Activated CD4-positive, alpha-beta T cell treated with anti-CD3 and anti-CD28 coated beads for 1 hour (primary cell): ENCODE results near the gene FCRL1.

ENCODE experiments used
- DNase-seq: peaks from one replicate; pipeline ENCODE4 v3.0.0-alpha.2; 2020

The FCRL1 gene

DNA sequence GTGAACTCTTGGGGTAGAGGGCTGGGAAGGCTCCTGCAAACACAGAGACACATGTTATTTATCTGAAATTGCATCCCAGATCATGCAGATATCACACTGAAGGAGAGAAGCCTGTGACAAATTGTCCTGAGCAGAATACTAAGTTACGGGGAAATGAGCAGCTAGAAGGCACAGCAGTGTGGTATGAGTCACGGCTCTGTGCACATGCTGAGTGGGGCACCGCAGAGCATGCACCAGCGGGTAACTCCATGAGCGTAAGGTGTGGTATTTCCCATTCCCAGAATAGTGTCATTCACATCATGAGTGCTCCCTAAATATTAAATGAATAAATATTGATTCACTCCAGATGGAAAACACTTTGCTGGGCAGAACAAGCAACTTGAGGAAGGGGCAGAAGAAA is 21.7 kb downstream of the FCRL1 start:
- DNase-seq: no peak

DNA sequence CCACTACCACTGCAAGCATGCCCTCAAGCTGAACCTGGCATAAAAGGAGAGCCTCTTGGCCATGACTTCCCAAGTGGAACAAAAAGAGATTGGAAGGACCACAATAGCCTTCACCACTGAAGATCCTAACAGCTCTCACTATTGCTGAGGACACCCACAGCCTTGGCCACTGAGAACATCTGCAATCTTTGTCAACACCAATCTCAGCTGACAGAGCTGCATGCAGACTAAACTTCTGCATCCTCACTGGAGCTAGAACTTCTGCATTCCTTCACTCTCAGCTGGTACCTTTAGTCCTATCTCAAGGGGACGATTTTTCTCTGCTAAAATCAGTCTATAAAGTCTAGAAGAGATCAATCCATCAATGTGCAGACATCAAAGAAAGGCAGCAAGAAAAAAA is 34.7 kb downstream of the FCRL1 start:
- DNase-seq: no peak

DNA sequence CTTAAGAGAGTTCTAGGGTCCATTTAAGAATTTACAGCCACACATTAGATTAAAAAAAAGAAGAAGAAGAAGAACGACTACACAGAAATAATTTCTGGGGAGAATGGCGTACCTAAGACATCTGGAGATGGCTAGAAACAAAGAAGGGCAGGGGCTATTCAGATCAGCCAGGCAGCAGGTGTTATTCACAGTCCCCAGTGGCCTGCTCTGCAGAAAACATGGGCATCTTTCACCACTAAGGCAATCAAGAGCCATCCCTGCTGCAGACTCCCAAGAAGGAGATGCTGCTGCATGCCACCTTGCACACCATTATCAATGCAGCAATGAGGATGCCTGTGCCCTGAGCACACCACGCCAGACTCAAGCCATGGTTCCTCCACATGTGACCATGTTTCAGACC is 35.1 kb downstream of the FCRL1 start:
- no peak for DNase-seq

DNA sequence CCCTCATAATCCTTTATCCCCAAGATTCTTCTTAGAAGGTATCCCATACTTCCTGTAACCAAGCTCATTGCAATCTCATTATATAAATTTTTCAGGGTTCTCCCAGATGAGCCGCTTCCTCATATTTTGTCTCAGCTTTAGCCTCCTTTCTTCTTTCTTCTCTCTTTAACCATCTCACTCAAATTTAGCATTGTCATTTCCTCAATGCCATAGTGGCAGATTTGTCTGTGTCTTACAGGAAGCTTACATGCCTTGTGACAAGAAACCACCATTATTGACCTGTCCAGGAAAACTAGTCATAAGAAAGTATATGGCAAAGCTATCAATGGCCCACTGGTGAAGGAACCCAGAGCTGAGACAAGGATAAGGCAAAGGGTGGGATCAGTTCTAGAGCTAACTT is 37.0 kb downstream of the FCRL1 start:
- DNase-seq: no peak

- no peak for DNase-seq
Measured at GRCh38 chr1:157781048-157781447, 38.9 kb downstream of the FCRL1 start.

DNA sequence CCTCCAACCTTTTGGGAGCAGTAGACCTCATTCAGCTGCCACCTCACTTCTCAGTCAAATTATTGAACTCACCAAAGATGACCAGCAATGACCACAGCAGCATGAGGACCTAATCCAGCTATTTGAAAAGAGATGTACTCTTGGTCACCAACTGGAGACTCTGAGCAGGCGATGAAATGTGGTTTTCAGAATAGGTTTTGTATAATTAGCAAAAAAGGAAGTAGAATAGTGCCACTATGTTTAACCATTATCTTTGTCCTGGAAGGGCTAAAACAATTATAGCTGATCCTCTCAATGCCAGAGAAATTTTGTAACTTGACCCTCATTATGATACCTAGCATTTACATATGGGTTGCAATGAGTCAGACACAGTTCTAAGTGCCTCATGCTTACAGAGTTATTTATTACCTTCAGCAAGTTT is 42.9 kb downstream of the FCRL1 start, which contains the start of gene FCRL2:
FCRL2 (minus strand) TSS at position 162 of the 421 bp plus-strand sequence; CDS start at position 103, 59 bp downstream.
- no peak for DNase-seq

DNA sequence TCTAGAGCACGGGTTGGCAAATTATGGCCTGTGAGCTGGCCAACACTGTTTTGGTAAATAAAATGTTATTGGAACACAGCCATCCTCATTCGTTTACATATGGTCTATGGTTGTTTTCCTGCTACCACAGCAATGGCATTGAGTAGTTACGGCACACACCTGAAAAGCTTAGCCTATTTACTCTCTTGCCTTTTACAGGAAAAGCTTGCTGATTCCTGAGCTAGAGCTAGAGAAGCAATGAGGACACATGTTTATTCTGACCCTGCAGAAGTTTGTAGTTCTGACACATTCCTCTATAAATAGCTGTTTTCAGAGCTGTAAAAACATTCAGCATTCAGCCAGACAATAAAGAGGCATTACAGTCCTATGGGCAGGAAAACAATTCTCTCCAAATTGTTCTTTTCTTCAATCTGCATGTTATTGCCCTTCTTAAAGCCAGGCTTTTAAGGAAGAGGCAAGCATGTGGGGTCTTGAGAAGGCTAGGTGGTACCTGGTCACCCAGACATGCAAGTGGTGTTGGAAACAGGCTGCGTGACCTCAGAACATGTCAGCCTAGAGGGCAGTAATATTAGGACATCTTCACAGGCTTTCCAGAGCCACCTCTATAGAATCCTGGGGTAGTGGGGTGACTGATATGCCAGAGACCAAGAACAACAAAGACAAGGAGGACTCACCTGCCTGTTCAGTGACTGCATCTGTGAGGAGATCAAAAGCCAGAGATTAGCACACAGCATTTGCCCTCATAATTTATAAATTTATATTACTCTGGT is 44.6 kb downstream of the FCRL1 start:
- DNase-seq: no peak

DNA sequence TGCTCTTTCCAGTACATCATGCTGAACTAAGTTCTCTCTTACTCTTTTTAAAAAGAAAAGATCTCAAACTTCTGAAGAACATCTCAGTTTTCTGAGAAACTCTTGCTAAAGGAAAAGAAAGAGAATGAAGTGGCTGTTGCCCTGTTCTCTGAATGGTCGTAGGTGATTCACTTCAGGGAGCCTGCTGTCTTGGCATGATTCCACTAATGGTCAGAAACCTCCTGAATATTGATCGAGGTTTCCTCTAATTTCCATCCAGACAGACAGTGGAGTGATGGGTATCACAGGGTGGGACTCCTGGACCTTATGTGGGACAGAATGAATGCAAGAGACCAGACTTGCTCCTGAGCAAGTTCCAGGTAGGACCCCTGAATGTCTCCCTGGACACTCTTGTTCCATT is 45.5 kb downstream of the FCRL1 start:
- DNase-seq: no peak

GRCh38 chr1:157773493-157774350 is 46.2 kb downstream of the FCRL1 start:
- no peak for DNase-seq

GRCh38 chr1:157771661-157772425 is 48.1 kb downstream of the FCRL1 start:
- DNase-seq: no peak

- no peak for DNase-seq
Measured at GRCh38 chr1:157770442-157771043, 49.4 kb downstream of the FCRL1 start.

GRCh38 chr1:157766792-157767191 is 53.1 kb downstream of the FCRL1 start:
- DNase-seq: no peak

DNA sequence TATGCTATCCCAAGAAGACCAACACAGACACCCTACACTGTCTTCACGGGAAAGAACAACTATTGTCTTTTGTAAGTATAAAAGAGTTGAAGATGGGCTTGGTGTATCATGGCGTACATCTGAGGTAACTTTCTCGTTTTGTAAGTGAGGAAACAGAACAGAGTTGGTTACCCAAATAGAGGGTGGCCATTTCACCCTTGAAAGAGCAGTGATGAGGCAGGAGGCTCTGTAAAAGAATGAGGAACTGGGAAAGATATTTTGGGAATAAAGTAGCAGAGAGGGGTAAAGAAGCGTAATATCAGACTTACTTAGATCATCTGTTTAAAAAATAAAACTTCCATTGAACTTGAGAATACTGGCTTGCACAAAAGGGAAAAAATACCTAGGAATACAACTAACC is 61.9 kb downstream of the FCRL1 start:
- DNase-seq: no peak

DNA sequence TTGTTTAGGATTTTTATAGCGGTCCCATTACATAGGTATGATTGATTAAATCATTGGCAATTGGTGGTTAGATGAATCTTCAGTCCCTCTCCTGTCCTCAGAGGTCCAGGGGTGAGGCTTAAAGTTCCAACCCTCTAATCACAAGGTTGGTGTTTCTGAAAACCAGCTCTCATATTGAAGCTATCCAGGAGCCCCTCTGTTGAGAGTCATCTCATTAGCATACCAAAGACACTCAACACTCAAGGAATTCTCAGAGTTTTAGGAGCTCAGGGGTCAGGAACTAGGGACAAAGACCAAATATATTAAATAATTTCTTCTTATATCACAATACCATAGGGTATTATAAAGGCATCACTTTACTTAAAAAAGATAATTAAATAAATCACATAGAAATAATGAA is 66.3 kb downstream of the FCRL1 start:
- no peak for DNase-seq

GRCh38 chr1:157751283-157751682 is 68.6 kb downstream of the FCRL1 start:
- no peak for DNase-seq

- no peak for DNase-seq
Measured at GRCh38 chr1:157748262-157748817, 71.6 kb downstream of the FCRL1 start.
